ENCODE data around the gene TAS2R9.

Gene TAS2R9

DNA sequence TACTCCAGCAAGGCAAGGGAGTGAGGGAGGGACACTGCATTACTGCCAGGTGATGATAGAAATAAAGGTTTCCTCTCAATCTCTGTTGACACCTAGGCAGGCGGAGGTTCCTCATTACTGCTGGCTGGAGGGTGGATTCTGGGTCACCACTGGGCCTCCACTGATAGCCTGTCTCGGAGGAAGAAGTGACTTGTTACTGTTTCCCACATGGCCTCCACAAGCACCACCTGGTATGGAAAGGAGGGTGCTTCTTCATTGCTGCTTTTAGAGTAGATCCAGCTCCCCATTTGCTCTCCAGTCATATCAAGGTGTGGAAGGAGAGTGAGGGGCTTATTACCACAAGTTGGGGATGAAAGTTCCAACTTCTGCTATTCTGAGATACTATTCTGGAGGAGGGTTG lies 32.9 kb upstream of the TAS2R9 start:
- TF ChIP-seq, protein P1, sequence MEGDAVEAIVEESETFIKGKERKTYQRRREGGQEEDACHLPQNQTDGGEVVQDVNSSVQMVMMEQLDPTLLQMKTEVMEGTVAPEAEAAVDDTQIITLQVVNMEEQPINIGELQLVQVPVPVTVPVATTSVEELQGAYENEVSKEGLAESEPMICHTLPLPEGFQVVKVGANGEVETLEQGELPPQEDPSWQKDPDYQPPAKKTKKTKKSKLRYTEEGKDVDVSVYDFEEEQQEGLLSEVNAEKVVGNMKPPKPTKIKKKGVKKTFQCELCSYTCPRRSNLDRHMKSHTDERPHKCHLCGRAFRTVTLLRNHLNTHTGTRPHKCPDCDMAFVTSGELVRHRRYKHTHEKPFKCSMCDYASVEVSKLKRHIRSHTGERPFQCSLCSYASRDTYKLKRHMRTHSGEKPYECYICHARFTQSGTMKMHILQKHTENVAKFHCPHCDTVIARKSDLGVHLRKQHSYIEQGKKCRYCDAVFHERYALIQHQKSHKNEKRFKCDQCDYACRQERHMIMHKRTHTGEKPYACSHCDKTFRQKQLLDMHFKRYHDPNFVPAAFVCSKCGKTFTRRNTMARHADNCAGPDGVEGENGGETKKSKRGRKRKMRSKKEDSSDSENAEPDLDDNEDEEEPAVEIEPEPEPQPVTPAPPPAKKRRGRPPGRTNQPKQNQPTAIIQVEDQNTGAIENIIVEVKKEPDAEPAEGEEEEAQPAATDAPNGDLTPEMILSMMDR (IDR thresholded peaks at IDR 0.05; ENCODE audit: extremely low read depth, insufficient read depth, missing control alignments), result no peak
- DNase-seq (ENCODE audit: low spot score), result no peak
- in situ Hi-C loops (cut with MboI; ENCODE audit: low pct_unique_long_range_greater_than_20kb, low sequenced_read_pairs, unreplicated experiment), result no loop called here

- in situ Hi-C loops (cut with MboI; ENCODE audit: low pct_unique_long_range_greater_than_20kb, low sequenced_read_pairs, unreplicated experiment), result no loop called here
- TF ChIP-seq, protein P1 (IDR thresholded peaks at IDR 0.05; ENCODE audit: extremely low read depth, insufficient read depth, missing control alignments), result no peak
- no peak for DNase-seq (ENCODE audit: low spot score)
These were observed 28.5 kb upstream of the TAS2R9 start for GRCh38 chr12:10838461-10838860.

DNA sequence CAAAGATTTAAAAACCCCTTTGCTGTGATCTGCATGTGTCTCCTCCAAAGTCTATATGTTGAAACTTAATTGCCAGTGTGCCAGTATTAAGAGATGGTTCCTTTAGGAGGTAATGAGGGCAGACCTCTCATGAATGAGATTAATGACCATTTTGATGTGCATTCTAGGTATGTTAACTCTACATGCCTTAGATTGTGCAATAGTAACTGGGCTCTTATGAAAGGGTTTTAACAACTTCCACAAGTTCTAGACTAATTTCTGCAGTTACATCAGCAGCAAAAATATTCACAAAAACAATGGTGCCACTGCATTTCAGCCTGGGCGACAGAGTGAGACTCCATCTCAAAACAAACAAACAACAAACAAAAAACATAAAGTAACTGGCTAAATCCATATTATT lies 20.0 kb upstream of the TAS2R9 start:
- TF ChIP-seq, protein P1 (IDR thresholded peaks at IDR 0.05; ENCODE audit: extremely low read depth, insufficient read depth, missing control alignments), result no peak
- in situ Hi-C loops (cut with MboI; ENCODE audit: low pct_unique_long_range_greater_than_20kb, low sequenced_read_pairs, unreplicated experiment), result no loop called here
- no peak for DNase-seq (ENCODE audit: low spot score)

DNA sequence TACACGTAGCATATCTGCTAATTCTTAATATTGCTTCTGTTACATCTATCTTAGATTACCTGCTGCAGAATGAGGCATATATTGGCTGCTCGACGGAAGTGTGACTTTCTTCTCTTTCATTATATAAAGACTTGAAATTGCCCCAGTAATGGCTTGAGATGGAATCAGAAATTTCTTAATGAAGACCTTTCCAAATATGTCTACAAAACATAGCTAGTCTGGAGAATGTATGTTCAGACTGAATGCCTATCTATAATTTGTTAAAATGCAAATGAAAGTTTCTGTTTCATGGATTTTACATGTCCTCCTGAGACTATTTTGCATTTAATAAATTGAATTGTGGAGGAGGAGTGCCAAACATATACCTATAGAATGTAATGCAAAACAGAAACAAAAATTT lies 16.3 kb upstream of the TAS2R9 start, which contains the start of gene TAS2R10:
TAS2R10 (minus strand) TSS at position 101 of the 400 bp plus-strand sequence; CDS start at position 12, 89 bp downstream.
- DNase-seq (ENCODE audit: low spot score), result no peak
- TF ChIP-seq, protein P1 (IDR thresholded peaks at IDR 0.05; ENCODE audit: extremely low read depth, insufficient read depth, missing control alignments), result no peak
- in situ Hi-C loops (cut with MboI; ENCODE audit: low pct_unique_long_range_greater_than_20kb, low sequenced_read_pairs, unreplicated experiment), result no loop called here

GRCh38 chr12:10824957-10825356 lies 15.0 kb upstream of the TAS2R9 start:
- no peak for DNase-seq (ENCODE audit: low spot score)
- in situ Hi-C loops (cut with MboI; ENCODE audit: low pct_unique_long_range_greater_than_20kb, low sequenced_read_pairs, unreplicated experiment), result no loop called here
- TF ChIP-seq, protein P1 (IDR thresholded peaks at IDR 0.05; ENCODE audit: extremely low read depth, insufficient read depth, missing control alignments), result no peak

DNA sequence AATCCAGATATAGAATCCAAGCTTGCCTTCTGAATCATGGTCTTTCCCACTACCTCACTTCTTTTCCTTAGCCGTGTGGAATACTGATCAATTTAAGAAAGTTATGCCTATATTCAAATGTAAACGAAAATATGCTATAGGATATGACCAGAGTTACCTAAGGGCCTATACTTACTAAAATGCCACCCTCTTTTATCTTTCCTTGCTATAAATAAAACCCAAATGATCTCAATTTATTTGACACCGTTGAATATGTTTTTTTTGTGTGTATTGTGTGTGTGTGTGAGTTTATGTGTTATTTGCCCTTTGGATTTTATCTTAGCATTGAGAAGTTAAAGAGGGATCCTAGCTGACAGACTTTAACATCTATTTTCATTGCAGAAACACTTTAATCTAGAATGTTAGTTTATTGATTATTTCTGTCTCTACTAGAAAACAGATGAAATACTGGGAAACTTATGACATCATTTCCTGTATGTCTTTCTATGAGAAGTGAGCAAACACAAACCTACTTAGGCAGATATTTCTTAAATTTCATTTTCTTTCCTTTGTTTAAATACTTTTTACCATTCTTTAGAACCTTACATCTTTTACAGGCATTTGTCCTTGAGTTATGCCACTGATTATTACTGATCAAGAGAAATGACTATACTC lies 2.0 kb upstream of the TAS2R9 start:
- TF ChIP-seq, protein P1 (IDR thresholded peaks at IDR 0.05; ENCODE audit: extremely low read depth, insufficient read depth, missing control alignments), result no peak
- in situ Hi-C loops (cut with MboI; ENCODE audit: low pct_unique_long_range_greater_than_20kb, low sequenced_read_pairs, unreplicated experiment), result no loop called here
- DNase-seq (ENCODE audit: low spot score), result no peak
